ENCODE data around the gene HPCAL1.

GRCh38 chr2:10279472-10279870, 23.2 kb upstream of the HPCAL1 start:
- TF ChIP-seq CTCF (IDR thresholded peaks at IDR 0.05; ENCODE audit: insufficient read depth, low read length, poor library complexity, severe bottlenecking) (no peak), EZH2phosphoT487 (conservative IDR thresholded peaks at IDR 0.05; ENCODE audit: low read length) (no peak)

All from SU-DHL-6 (cell line).